ENCODE measurements around the gene TES. TPM values are rescaled to one million over a fixed set of nuclear protein-coding genes. Genes with fewer than 3 reads are reported as not detected.

TES gene
- total RNA-seq, 1 experiment from 2014 or later = 120 TPM

GRCh38 chr7:116259156-116259870 lies 49.0 kb downstream of the TES start:
- Histone ChIP-seq H3K4me2 (ENCODE audit: low read length) (0 out of 2 replicates have a peak overlapping the region, but pooled peaks have one; percentile 17), H3K36me3 (ENCODE audit: low read depth, low read length) (peaks cover 24% of the 10 kb centered on the region), H3K79me2 (ENCODE audit: low read length) (no peaks in the 10 kb centered on the region), H4K20me1 (ENCODE audit: low read length) (no peaks in the 10 kb centered on the region), H3K9ac (ENCODE audit: low read length) (no peak overlapping the region), H3K9me2 (replicated peaks; ENCODE audit: low read length) (no peaks in the 10 kb centered on the region), H2AFZ (ENCODE audit: low read length) (no peak overlapping the region), H3K9me3 (ENCODE audit: low read length) (no peaks in the 10 kb centered on the region), H3K4me1 (ENCODE audit: insufficient read depth, low read length) (peaks cover 18% of the 10 kb centered on the region), H3K27me3 (ENCODE audit: low read length) (no peaks in the 10 kb centered on the region), H3K4me3 (ENCODE audit: low read length) (no peak overlapping the region), H3F3A (ENCODE audit: low read length, unreplicated experiment) (no peaks in the 10 kb centered on the region), H3K27ac (ENCODE audit: low read length) (peak overlapping the region; percentile 34)
- BruUV-seq (replicated peaks) = no TSS peak
- ATAC-seq = no peak
- POLR2A ChIA-PET (ENCODE audit: unreplicated experiment) = interaction anchor here (0.6 to 0.7 kb wide), 5 partner anchors 14 to 331 kb away, joined by 4 to 28 read pairs (median 5); no protein-coding TSS in a partner anchor
- intact Hi-C loops (cut with micrococcal nuclease) = loop anchor here (2.0 to 5.0 kb wide), 5 partner anchors 57 to 549 kb away; partner anchors contain the start of gene MET
- CTCF ChIA-PET = interaction anchor here (0.5 to 1.9 kb wide), 8 partner anchors 13 to 330 kb away, joined by 3 to 22 read pairs (median 10); partner anchors contain the start of gene CAV2
- DNase-seq = no peak
- no peak for TF ChIP-seq CTCF (conservative IDR thresholded peaks at IDR 0.05; ENCODE audit: low read depth, low read length)
- no peak for TF ChIP-seq EZH2phosphoT487 (IDR thresholded peaks at IDR 0.05; ENCODE audit: borderline replicate concordance, low read length)
- no peak for TF ChIP-seq EZH2 (IDR thresholded peaks at IDR 0.05; ENCODE audit: low read length, unreplicated experiment)

DNA sequence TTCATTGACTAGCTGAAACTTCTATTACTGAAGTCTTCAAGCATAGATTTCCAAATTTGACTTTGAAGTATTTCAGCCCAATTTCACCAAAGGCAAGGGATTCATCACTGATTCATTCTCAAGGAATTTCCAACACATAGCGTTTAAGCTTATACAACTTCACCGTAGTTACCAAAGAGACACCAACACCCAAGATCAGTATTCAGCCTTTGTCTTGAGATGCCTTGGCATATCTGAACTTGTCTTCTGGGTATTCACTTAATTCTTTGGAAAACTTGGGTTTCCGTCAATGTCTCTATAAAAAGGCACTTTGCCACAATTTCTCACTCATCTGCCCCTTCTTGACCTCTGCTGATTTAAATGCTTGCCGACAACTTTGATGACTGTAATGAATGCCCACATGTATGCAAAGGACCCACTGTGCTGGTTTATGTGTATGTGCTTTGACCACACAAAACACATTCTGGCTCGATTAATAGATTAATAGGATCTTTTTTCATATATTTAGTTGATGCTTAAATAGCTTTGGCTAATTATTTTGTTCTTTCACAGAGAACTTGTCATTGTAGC lies 49.6 kb downstream of the TES start:
- POLR2A ChIA-PET (ENCODE audit: unreplicated experiment) = interaction anchor here (0.6 kb wide), 3 partner anchors 14 to 331 kb away, joined by 4 to 28 read pairs (median 17); no protein-coding TSS in a partner anchor
- Histone ChIP-seq H3K4me3 (ENCODE audit: low read length) (no peak overlapping the region), H3K27ac (ENCODE audit: low read length) (peak overlapping the region; percentile 34), H3K36me3 (ENCODE audit: low read depth, low read length) (peaks cover 21% of the 10 kb centered on the region), H4K20me1 (ENCODE audit: low read length) (no peaks in the 10 kb centered on the region), H3K9ac (ENCODE audit: low read length) (no peak overlapping the region), H3K9me2 (replicated peaks; ENCODE audit: low read length) (no peaks in the 10 kb centered on the region), H3K4me1 (ENCODE audit: insufficient read depth, low read length) (peaks cover 18% of the 10 kb centered on the region), H3K4me2 (ENCODE audit: low read length) (0 out of 2 replicates have a peak overlapping the region, but pooled peaks have one; percentile 17), H3K79me2 (ENCODE audit: low read length) (no peaks in the 10 kb centered on the region), H3K9me3 (ENCODE audit: low read length) (no peaks in the 10 kb centered on the region), H2AFZ (ENCODE audit: low read length) (no peak overlapping the region), H3F3A (ENCODE audit: low read length, unreplicated experiment) (no peaks in the 10 kb centered on the region), H3K27me3 (ENCODE audit: low read length) (no peaks in the 10 kb centered on the region)
- BruUV-seq (replicated peaks) = TSS peak; percentile 24
- DNase-seq = peak; percentile 85
- no peak for TF ChIP-seq EZH2 (IDR thresholded peaks at IDR 0.05; ENCODE audit: low read length, unreplicated experiment)
- CTCF ChIA-PET = interaction anchor here (0.6 to 1.9 kb wide), 8 partner anchors 12 to 329 kb away, joined by 3 to 22 read pairs (median 10); partner anchors contain the start of gene CAV2
- intact Hi-C loops (cut with micrococcal nuclease) = loop anchor here (2.0 to 5.0 kb wide), 5 partner anchors 57 to 549 kb away; partner anchors contain the start of gene MET
- peak; percentile 74 for ATAC-seq

DNA sequence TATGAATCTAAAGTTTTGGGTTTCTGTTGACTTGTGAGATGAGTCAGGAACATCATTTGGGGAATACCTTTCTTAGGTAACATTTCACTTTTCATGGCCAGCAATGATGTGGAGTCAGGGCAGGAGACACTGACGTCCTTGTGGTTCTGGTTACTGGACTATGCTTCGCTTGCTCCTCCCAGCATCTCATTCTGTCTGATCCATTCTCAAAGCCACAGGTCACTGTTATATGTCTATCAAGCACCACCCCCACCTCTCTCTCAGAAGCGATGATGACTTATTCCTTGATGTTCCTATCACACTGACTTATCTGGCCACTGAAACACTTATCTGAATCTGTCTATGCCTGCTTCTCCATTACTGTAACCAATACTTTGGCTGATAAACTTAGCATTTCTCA lies 51.6 kb downstream of the TES start:
- no peak overlapping the region for H3K4me2 ChIP-seq (ENCODE audit: low read length)
- no peaks in the 10 kb centered on the region for H3K9me3 ChIP-seq (ENCODE audit: low read length)
- H3K27ac ChIP-seq (ENCODE audit: low read length) = no peak overlapping the region
- no peaks in the 10 kb centered on the region for H4K20me1 ChIP-seq (ENCODE audit: low read length)
- H3K4me1 ChIP-seq (ENCODE audit: insufficient read depth, low read length) = peaks cover 35% of the 10 kb centered on the region
- no peaks in the 10 kb centered on the region for H3K27me3 ChIP-seq (ENCODE audit: low read length)
- ChIA-PET CTCF (no interaction called here), POLR2A (ENCODE audit: unreplicated experiment) (no interaction called here)
- no peaks in the 10 kb centered on the region for H3K79me2 ChIP-seq (ENCODE audit: low read length)
- H2AFZ ChIP-seq (ENCODE audit: low read length) = no peak overlapping the region
- ATAC-seq (no peak), DNase-seq (no peak)
- H3K9ac ChIP-seq (ENCODE audit: low read length) = no peak overlapping the region
- BruUV-seq (replicated peaks) = no TSS peak
- no peaks in the 10 kb centered on the region for H3K9me2 ChIP-seq (replicated peaks; ENCODE audit: low read length)
- H3K36me3 ChIP-seq (ENCODE audit: low read depth, low read length) = peaks cover 16% of the 10 kb centered on the region
- intact Hi-C loops (cut with micrococcal nuclease) = no loop called here
- TF ChIP-seq CTCF (conservative IDR thresholded peaks at IDR 0.05; ENCODE audit: low read depth, low read length) (no peak), EZH2 (IDR thresholded peaks at IDR 0.05; ENCODE audit: low read length, unreplicated experiment) (no peak), EZH2phosphoT487 (IDR thresholded peaks at IDR 0.05; ENCODE audit: borderline replicate concordance, low read length) (no peak)
- H3F3A ChIP-seq (ENCODE audit: low read length, unreplicated experiment) = no peaks in the 10 kb centered on the region
- H3K4me3 ChIP-seq (ENCODE audit: low read length) = no peak overlapping the region
